Astrocyte (in vitro differentiated cells and primary cell): ENCODE results near the gene CDK6.

Experiments used
- EZH2 ChIP-seq: IDR thresholded peaks from 2 replicates; pipeline ENCODE4 v1.6.1; 2012; ENCODE audit warnings: mild to moderate bottlenecking, low read length, inconsistent platforms; ENCODE audit not compliant: insufficient read depth
- TF ChIP-seq, protein P1 (sequence below): IDR thresholded peaks from 2 replicates; pipeline ENCODE4 v1.5.1; 2011; ENCODE audit warnings: low read depth, mild to moderate bottlenecking, inconsistent platforms, low read length, moderate library complexity; ENCODE audit not compliant: insufficient read depth

DNA sequence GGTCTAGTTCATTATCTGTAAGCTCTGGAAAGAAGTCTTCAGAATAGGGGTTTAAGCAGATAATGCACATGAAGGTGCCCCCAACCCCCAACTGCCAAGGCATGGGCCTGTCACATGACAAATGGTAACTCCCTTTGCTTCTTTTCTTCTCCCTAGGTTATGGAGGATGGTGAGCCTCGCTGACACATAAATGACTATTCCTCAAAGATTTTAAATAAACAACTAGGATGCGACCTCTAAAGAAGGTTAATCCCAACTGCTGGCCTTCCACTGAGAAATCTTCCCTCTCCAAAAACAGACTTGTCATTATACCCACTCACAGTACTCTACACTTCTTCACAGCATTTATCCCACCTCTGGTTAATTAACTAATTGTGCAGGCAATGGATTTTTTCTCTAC, 170.4 kb downstream of the CDK6 start:
- no peak for TF ChIP-seq EZH2
- TF ChIP-seq, protein P1, sequence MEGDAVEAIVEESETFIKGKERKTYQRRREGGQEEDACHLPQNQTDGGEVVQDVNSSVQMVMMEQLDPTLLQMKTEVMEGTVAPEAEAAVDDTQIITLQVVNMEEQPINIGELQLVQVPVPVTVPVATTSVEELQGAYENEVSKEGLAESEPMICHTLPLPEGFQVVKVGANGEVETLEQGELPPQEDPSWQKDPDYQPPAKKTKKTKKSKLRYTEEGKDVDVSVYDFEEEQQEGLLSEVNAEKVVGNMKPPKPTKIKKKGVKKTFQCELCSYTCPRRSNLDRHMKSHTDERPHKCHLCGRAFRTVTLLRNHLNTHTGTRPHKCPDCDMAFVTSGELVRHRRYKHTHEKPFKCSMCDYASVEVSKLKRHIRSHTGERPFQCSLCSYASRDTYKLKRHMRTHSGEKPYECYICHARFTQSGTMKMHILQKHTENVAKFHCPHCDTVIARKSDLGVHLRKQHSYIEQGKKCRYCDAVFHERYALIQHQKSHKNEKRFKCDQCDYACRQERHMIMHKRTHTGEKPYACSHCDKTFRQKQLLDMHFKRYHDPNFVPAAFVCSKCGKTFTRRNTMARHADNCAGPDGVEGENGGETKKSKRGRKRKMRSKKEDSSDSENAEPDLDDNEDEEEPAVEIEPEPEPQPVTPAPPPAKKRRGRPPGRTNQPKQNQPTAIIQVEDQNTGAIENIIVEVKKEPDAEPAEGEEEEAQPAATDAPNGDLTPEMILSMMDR: no peak
